Activated CD4-positive, CD25-positive, alpha-beta regulatory T cell treated with anti-CD3 and anti-CD28 coated beads, Interleukin-2, amount 50 U/mL, for 16 hours (primary cell): ENCODE measurements around the gene ZGPAT.

Experiments
- DNase-seq: peaks from one replicate; pipeline ENCODE4 v3.0.0-alpha.2; 2020; ENCODE audit warnings: low read depth, low spot score

ZGPAT gene

GRCh38 chr20:63782521-63782971, 74.7 kb downstream of the ZGPAT start:
- no peak for DNase-seq

- DNase-seq = no peak
These were observed 76.1 kb downstream of the ZGPAT start for GRCh38 chr20:63783970-63784369.

DNA sequence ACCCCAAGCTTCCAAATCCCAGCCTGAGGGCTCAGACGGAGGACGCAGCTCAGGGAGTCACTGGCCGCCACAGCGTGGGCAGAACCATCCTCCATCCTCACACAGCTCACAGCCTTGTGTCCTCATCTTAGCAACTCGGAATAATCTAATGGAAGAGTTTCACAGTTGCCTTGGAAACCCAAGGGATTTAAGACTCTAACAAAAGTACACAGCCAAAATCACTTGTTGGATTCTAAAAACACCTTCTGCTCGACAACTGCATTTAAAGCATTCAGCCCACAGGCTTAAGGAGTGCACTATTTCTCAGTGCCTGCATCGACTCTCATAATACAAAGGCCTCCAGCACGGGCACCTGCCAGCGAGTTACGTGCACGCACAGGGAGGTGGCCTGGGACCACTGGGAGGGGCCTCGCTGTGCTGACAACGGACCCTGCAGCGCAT, 77.9 kb downstream of the ZGPAT start:
- DNase-seq = no peak
